ENCODE data around the gene DDIT3.
"Not testable (repeated sequence)": the region's sequence is repeated elsewhere in the genome, so short reads cannot be mapped to it uniquely, and the experiment has no call there.

Gene DDIT3

DNA sequence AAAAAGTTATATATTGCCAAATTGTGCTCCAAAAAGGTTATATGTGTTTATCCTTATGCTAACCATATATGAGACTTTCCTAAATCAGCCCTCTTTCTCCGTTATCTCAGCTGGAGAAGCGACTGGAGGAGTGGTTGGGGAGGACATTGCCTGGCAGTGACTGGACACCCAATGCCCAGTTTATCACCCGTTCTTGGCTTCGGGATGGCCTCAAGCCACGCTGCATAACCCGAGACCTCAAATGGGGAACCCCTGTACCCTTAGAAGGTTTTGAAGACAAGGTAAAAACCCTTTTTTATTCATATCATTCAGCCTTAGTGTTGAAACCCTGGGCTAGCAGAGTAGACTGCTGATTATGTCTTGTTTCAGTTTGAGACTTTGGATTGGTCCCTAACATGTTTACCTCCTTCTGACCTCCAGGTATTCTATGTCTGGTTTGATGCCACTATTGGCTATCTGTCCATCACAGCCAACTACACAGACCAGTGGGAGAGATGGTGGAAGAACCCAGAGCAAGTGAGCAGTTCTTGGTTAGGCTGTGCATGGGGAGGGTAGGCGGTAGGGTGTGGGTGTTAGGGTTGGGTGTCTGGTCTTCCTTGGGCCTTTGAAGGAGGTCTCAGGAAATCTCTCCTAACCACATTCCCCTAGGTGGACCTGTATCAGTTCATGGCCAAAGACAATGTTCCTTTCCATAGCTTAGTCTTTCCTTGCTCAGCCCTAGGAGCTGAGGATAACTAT, 8.6 kb downstream of the DDIT3 start:
- DNase-seq, result no peak

- no peak for DNase-seq
Measured at GRCh38 chr12:57511161-57511560, 9.2 kb downstream of the DDIT3 start.

DNA sequence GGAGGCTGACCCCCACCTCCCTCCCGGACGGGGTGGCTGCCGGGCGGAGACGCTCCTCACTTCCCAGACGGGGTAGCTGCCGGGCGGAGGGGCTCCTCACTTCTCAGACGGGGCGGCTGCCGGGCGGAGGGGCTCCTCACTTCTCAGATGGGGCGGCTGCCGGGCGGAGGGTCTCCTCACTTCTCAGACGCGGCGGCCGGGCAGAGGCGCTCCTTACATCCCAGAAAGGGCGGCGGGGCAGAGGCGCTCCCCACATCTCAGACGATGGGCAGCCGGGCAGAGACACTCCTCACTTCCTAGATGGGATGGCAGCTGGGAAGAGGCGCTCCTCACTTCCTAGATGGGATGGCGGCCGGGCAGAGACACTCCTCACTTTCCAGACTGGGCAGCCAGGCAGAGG, 12.5 kb downstream of the DDIT3 start:
- DNase-seq, result not testable (repeated sequence)

GRCh38 chr12:57506541-57506940, 13.8 kb downstream of the DDIT3 start:
- not testable (repeated sequence) for DNase-seq

- not testable (repeated sequence) for DNase-seq
Measured at GRCh38 chr12:57502311-57502969, 17.9 kb downstream of the DDIT3 start.

DNA sequence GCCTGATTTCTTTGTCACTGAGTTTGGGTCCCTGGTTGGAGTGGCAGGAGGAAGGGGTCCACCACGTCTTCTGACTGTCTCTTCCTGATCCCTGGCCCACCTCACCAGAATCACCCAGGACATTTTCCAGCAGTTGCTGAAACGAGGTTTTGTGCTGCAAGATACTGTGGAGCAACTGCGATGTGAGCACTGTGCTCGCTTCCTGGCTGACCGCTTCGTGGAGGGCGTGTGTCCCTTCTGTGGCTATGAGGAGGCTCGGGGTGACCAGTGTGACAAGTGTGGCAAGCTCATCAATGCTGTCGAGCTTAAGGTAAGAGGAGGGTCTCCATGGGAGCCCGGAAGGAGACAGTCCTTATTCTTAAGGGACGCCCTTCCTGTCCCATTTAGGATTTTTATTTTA, 20.1 kb downstream of the DDIT3 start:
- DNase-seq, result no peak

GRCh38 chr12:57498571-57498970, 21.7 kb downstream of the DDIT3 start:
- DNase-seq, result no peak

DNA sequence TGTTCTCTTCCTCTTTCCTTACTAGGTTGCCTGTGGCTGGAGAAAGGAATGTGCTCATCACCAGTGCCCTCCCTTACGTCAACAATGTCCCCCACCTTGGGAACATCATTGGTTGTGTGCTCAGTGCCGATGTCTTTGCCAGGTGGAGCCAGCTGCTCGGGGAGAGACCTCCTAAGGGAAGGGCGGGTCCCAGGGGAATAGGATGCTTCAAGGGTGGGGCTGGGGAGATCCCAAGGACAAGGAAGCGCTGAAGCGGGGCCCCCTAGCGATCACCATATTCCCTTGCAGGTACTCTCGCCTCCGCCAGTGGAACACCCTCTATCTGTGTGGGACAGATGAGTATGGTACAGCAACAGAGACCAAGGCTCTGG, 22.2 kb downstream of the DDIT3 start:
- no peak for DNase-seq

DNA sequence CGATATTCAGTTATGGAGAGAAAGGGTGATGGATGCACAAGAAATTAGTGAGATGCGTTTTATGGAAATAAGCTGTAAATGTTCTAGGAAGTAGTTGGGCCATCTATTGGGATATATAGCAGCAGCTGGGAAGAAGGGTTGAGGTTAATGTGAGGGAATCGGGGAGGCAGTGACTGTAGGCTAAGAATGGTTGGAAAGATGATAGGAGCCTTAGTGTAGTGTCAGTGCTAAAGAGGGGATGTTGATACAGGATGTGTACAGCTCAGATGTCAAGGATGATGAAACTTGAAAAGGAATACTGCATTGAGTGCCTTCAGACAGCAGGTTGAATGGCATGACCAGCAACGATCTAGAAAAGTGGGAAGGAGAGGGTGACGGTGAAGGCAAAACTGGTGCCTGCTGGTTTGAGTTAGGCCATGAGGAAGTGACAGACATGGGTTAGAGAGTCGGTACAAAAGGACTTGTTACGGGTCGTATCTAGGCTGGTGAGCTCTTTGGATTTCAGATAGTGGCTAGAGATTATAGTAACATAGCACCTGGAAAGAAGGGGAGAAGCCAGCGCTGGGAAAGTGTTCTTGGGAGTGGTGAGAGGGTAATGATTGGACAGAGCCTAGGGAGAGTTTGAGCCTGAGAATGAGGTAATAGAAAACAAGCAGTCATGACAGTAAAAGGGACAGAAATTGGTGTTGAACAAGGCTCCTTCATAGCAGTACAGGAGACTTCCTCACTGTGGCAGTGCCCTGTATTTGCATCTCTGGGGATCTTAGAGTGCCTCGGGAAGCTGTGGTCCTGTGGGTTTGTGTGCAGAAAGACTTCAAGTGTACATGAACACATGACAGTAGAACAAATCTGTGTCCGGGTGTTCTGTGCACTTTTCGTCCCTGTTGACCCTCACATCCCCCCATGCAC, 22.8 kb downstream of the DDIT3 start:
- DNase-seq, result no peak

DNA sequence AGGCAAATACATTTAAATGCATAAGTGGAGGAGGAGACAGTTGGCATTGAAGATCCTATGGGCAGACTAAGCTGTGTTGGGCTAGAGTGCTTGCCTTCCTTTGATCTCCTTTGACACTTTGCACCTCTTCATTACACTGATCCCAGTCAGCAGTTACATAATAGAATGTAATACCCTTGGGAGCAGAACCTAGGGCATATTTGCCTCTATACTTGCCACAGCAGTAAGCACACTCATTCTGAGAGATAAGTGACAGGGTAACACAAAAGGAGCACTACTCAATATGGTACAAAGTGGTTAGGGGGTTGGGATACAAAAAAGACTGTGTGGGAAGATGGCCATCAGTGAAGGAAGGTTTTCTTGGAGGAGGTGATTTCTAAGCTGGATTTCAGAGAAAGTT, 23.5 kb downstream of the DDIT3 start:
- no peak for DNase-seq

DNA sequence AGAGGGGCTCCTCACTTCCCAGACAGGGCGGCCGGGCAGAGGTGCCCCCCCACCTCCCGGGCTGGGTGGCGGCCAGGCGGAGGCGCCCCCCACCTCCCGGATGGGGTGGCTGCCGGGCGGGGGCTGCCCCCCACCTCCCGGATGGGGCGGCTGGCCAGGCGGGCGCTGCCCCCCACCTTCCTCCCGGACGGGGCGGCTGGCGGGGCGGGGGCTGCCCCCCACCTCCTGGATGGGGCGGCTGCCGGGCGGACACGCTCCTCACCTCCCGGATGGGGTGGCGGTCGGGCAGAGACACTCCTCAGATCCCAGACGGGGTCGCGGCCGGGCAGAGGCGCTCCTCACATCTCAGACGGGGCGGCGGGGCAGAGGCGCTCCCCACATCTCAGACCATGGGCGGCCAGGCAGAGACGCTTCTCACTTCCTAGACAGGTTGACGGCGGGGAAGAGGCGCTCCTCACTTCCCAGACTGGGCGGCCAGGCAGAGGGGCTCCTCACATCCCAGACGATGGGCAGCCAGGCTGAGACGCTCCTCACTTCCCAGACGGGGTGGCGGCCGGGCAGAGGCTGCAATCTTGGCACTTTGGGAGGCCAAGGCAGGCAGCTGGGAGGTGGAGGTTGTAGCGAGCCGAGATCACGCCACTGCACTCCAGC, 25.1 kb downstream of the DDIT3 start:
- DNase-seq, result not testable (repeated sequence)

GRCh38 chr12:57491393-57492280, 28.7 kb downstream of the DDIT3 start:
- no peak for DNase-seq

DNA sequence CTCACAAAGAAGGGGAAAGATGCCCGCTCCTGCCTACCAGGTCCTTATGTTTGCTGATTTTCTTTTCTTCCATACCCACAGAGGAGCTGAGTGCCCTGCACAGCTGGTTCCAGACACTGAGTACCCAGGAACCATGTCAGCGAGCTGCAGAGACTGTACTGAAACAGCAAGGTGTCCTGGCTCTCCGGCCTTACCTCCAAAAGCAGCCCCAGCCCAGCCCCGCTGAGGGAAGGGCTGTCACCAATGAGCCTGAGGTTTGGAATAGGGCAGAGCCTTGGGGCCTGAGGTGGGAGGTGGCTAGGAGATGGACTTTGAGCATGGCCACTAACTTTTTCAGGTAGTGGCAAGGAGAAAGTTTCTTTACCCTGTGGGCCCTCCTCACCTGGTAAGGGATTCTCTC, 30.2 kb downstream of the DDIT3 start:
- DNase-seq, result no peak

DNA sequence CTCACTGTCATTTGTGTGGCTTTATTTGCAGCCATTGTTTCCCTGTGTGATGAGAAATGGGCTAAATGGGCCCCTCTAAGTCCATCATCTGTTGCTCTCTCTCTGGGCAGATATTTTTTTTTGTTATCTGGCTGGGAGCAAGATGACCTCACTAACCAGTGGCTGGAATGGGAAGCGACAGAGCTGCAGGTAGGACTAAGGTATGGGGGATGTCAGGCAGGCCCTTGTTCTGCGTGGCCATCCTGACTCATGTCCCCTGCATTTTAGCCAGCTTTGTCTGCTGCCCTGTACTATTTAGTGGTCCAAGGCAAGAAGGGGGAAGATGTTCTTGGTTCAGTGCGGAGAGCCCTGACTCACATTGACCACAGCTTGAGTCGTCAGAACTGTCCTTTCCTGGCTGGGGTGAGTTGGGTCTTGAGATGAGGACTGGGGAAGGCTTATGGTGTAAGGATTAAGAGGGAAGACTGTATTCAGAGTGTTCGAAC, 31.1 kb downstream of the DDIT3 start:
- no peak for DNase-seq

- DNase-seq, result no peak
Measured at GRCh38 chr12:57488402-57489156, 31.7 kb downstream of the DDIT3 start.

GRCh38 chr12:57487597-57488401, 32.5 kb downstream of the DDIT3 start, which contains the start of gene MARS1:
TSS of gene MARS1 (plus strand) at chr12:57488068. CDS start at chr12:57488091, 23 bp downstream.
- peak; percentile 90 for DNase-seq

DNA sequence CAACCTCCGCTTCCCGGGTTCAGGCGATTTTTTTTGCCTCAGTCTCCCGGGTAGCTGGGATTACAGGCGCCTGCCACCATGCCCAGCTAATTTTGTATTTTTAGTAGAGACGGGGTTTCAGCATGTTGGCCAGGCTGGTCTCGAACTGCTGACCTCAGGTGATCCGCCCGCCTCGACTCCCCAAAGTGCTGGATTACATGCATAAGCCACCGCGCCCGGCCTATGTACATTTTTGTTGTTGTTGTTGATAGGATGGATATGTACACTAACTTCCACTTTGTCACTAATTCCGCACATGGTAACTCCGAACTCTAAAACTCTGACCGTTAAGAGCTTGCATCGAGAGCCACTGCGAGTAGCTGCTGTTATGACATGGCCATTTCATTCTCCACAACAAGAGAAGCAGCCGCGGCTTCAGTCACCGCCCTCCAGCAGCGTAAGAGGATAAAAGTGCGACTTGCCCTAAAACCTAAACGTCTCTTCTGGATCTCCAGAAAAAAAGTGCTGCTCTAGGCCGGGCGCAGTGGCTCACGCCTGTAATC, 33.2 kb downstream of the DDIT3 start:
- no peak for DNase-seq

DNA sequence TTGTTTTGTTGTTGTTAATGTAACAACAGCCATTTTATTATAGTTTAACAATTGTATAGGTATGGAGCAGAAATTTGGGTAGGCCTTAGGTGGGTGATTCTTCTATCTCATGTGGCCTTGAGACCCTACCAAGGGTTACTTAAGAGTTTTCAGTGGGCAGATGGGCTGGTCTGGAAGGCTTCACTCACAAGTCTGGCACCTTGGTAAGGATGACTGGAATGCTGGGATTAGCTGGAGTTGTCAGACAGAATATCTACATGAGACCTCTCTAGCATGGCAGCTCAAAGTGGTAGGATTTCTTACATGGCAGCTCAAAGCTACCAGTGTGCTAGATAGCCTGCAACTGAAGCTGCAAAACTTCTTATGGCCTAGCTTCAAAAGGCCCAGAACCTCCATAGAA, 34.6 kb downstream of the DDIT3 start:
- no peak for DNase-seq

- no peak for DNase-seq
Measured at GRCh38 chr12:57483466-57483865, 36.8 kb downstream of the DDIT3 start.

- DNase-seq, result no peak
Measured at GRCh38 chr12:57481671-57482070, 38.6 kb downstream of the DDIT3 start.

Data from NCI-H1105 treated with DMSO at 0.1 percent for 48 hours (cell line).